IPS-11a (cell line): ENCODE results near the gene GLS.
"Not testable (repeated sequence)": the region's sequence is repeated elsewhere in the genome, so short reads cannot be mapped to it uniquely, and the experiment has no call there.

Source experiments
- H3K4me3 ChIP-seq: one replicate; pipeline ENCODE4 v1.5.1; 2013; ENCODE audit warnings: low read depth, low read length, control low read depth

Gene GLS

GRCh38 chr2:190855245-190855644 is 25.4 kb upstream of the GLS start:
- H3K4me3 ChIP-seq = no peak overlapping the region

- no peak overlapping the region for H3K4me3 ChIP-seq
These were observed 23.6 kb upstream of the GLS start for GRCh38 chr2:190856985-190857384.

- H3K4me3 ChIP-seq = no peak overlapping the region
These were observed 21.8 kb upstream of the GLS start for GRCh38 chr2:190858817-190859216.

- H3K4me3 ChIP-seq = no peak overlapping the region
These were observed 21.0 kb upstream of the GLS start for GRCh38 chr2:190859347-190860297.

- no peak overlapping the region for H3K4me3 ChIP-seq
These were observed 19.5 kb upstream of the GLS start for GRCh38 chr2:190860985-190861680.

- not testable (repeated sequence) for H3K4me3 ChIP-seq
These were observed 18.5 kb upstream of the GLS start for GRCh38 chr2:190862128-190862527.

GRCh38 chr2:190862571-190862991 is 18.0 kb upstream of the GLS start:
- H3K4me3 ChIP-seq = no peak overlapping the region

GRCh38 chr2:190863946-190864345 is 16.7 kb upstream of the GLS start:
- H3K4me3 ChIP-seq = no peak overlapping the region

GRCh38 chr2:190864375-190864774 is 16.2 kb upstream of the GLS start:
- H3K4me3 ChIP-seq = no peak overlapping the region

GRCh38 chr2:190867212-190867611 is 13.4 kb upstream of the GLS start:
- no peak overlapping the region for H3K4me3 ChIP-seq

- no peak overlapping the region for H3K4me3 ChIP-seq
These were observed 12.8 kb upstream of the GLS start for GRCh38 chr2:190867832-190868231.

GRCh38 chr2:190869721-190870120 is 10.9 kb upstream of the GLS start:
- H3K4me3 ChIP-seq = no peak overlapping the region

GRCh38 chr2:190873451-190873850 is 7.2 kb upstream of the GLS start:
- H3K4me3 ChIP-seq = not testable (repeated sequence)

- H3K4me3 ChIP-seq = no peak overlapping the region
These were observed 4.7 kb upstream of the GLS start for GRCh38 chr2:190875891-190876290.

- no peak overlapping the region for H3K4me3 ChIP-seq
These were observed 4.0 kb upstream of the GLS start for GRCh38 chr2:190876631-190877030.

GRCh38 chr2:190877436-190877835 is 3.2 kb upstream of the GLS start:
- no peak overlapping the region for H3K4me3 ChIP-seq

- peak overlapping the region; percentile 56 for H3K4me3 ChIP-seq
These were observed 895 bp upstream of the GLS start for GRCh38 chr2:190879474-190880377.

GRCh38 chr2:190881084-190881597 is 520 bp downstream of the GLS start:
- peak overlapping the region; percentile 86 for H3K4me3 ChIP-seq

- H3K4me3 ChIP-seq = peak overlapping the region; percentile 86
These were observed 1.2 kb downstream of the GLS start for GRCh38 chr2:190881598-190882410.

GRCh38 chr2:190882411-190882766 is 1.8 kb downstream of the GLS start:
- H3K4me3 ChIP-seq = peak overlapping the region; percentile 86
